Skin of body (tissue), 1 donor: ENCODE data around the gene EFCAB14. TPM values are rescaled to one million over a fixed set of nuclear protein-coding genes. Genes with fewer than 3 reads are reported as not detected.

ENCODE experiments used
- total RNA-seq: library from RNA; depleted of rRNA; stranded (reverse); fragments of >200 nt; gene quantifications from one replicate; pipeline ENCODE4 v1.2.3, GENCODE V29; 2014

Gene EFCAB14
- total RNA-seq, 1 donor from 2014 or later, result 62.9 TPM

Other genes starting within 250 kb of the EFCAB14 start
- not detected for gene DMBX1, start 229.3 kb downstream of the EFCAB14 start, total RNA-seq
- gene KNCN, start 167.5 kb downstream of the EFCAB14 start, total RNA-seq, result not detected
- 27.0 TPM for gene MKNK1, start 114.8 kb downstream of the EFCAB14 start, total RNA-seq
- 8.9 TPM for gene MOB3C, start 102.3 kb downstream of the EFCAB14 start, total RNA-seq
- 30.3 TPM for gene ATPAF1, start 50.8 kb downstream of the EFCAB14 start, total RNA-seq
- gene TEX38, start 47.3 kb downstream of the EFCAB14 start, total RNA-seq, result not detected
- 7.4 TPM for gene CYP4B1, start 79.9 kb upstream of the EFCAB14 start, total RNA-seq
- gene CYP4A11, start 222.4 kb upstream of the EFCAB14 start, total RNA-seq, result not detected